Subcutaneous adipose tissue (tissue), 4 donors: ENCODE results near the gene EOLA1. TPM values are rescaled to one million over a fixed set of nuclear protein-coding genes. Genes with fewer than 3 reads are reported as not detected.

Experiments used
- total RNA-seq, 4 donors: library from RNA; depleted of rRNA; stranded (reverse); fragments of >200 nt; gene quantifications; one replicate each; pipeline ENCODE4 v1.1.0, GENCODE V29; 2016
- TF ChIP-seq, protein P1 (sequence below): fragments of 450-650 bp; IDR thresholded peaks from one replicate; pipeline ENCODE4 v1.5.1; 2016; ENCODE audit warnings: low read depth, mild to moderate bottlenecking, control low read depth, antibody characterized with exemption, moderate library complexity

Gene EOLA1
- total RNA-seq, 4 donors from 2014 or later = 7.6 to 16.8 (median 12.3) TPM

DNA sequence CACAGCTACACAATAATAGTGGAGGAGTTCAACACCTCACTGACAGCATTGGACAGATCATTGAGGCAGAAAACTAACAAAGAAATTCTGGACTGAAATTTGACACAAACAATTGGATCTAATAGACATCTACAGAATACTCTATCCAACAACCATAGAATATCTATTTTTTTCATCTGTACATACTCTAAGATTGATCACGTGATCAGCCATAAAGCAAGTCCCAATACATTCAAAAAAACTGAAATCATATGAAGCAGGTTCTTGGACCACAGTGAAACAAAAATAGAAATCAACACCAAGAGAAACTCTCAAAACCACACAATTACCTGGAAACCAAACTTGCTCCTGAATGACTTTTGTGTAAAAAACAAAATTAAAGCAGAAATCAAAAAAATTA, 23.5 kb upstream of the EOLA1 start:
- TF ChIP-seq, protein P1, sequence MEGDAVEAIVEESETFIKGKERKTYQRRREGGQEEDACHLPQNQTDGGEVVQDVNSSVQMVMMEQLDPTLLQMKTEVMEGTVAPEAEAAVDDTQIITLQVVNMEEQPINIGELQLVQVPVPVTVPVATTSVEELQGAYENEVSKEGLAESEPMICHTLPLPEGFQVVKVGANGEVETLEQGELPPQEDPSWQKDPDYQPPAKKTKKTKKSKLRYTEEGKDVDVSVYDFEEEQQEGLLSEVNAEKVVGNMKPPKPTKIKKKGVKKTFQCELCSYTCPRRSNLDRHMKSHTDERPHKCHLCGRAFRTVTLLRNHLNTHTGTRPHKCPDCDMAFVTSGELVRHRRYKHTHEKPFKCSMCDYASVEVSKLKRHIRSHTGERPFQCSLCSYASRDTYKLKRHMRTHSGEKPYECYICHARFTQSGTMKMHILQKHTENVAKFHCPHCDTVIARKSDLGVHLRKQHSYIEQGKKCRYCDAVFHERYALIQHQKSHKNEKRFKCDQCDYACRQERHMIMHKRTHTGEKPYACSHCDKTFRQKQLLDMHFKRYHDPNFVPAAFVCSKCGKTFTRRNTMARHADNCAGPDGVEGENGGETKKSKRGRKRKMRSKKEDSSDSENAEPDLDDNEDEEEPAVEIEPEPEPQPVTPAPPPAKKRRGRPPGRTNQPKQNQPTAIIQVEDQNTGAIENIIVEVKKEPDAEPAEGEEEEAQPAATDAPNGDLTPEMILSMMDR = no peak

DNA sequence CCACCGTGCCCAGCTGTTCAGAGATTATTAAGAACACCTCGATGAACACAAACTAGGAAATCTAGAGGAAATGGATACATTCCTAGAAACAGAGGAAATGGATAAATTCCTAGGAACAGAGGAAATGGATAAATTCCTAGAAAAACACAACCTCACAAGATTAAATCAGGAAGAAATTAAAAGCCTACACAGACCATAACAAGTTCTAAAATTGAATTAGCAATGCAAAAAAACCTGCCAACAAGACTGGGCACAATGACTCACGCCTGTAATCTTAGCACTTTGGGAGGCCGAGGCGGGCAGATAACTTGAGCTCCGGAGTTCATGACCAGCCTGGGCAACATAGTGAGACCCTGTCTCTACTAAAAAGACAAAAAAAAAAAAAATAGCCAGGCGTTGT, 22.6 kb upstream of the EOLA1 start:
- TF ChIP-seq, protein P1 = no peak

DNA sequence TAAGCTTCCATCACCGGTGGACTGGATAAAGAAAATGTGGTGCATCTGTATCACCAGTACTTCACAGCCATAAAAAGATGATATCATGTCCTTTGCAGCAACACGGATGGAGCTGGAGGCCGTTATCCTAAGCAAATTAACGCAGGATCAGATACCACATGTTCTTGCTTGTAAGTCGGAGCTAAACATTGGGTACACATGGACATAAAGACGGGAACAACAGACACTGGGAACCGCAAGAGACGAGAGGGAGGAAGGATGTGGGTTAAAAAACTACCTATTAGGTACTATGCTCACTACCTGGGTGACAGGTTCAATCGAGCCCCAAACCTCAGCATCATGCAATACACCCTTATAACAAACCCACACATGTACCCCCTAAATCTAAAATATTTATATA, 19.4 kb upstream of the EOLA1 start:
- TF ChIP-seq, protein P1 = no peak

DNA sequence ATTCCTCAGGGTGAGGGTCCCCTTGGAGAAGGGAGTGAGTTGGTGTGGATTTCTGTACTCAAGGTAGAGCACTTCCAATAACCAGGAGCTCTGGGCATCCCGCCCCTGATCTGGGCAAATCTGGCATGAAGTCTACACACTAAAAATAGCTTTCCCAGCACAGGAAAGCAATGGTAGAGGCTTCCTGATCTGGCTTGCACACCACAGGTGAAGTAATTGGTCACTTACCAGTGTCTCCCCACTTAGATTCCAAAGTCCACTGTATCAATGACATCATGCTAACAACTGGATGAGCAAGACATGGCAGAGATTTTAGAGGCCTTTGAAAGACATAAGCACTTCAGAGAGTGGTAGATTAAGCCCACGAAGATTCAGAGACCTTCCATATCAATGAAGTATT, 17.9 kb upstream of the EOLA1 start:
- TF ChIP-seq, protein P1 = no peak

DNA sequence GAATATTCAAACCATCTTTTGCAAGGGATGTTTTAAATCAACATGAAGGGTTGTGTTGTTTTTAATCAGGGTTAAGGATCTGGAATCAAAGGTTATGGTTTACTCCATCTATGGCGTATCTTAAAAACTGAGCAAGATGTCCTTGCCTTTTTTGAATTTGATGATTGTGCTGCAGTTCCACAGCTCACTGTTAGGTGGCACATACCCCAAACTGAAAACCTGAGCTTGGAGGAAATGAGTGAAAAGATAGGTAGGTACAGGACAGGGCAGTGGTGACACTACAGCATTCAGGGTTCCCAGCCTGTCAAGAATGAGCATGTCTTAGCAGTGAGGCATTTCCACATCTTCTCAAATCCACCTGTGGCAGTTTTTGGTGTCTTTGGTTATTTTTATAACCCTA, 13.1 kb upstream of the EOLA1 start:
- TF ChIP-seq, protein P1 = no peak

DNA sequence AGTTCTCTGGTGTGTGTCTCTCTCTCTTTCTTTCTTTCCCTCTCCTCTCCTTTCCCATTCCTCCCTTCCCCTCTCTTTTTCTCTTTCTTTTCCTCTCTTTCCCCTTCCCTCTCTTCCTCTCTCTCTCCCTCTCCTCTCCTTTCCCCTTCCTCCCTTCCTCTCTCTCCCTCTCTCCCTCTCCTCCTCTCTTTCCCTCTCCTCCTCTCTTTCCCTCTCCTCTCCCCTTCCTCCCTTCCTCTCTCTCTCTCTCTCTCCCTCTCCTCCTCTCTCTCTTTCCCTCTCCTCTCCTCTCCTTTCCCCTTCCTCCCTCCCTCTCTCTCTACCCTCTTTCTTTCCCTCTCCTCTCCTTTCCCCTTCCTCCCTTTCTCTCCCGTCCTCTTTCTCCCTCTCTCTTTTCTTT, 12.4 kb upstream of the EOLA1 start:
- TF ChIP-seq, protein P1 = no peak

DNA sequence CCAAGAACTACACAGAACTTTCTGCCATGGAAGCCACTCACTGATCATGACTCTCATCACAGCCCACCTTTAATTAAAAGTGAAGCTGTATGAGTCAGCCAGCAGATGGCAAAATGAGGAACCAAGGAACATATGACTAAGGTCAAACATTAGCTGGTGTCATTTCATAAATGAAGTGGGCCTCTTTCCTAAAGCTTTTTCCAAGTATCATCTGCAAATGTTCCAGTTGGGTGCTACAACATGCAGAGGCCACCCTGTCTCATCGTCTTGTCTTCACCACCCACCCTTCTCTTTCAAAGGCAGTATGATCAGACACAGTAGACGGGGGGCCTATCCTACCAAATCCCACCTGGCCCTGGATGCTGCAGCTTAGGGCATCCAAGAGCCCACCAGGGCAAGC, 9.2 kb upstream of the EOLA1 start:
- TF ChIP-seq, protein P1 = no peak
